Stimulated activated CD8-positive, alpha-beta memory T cell treated with anti-CD3 and anti-CD28 coated beads, Interleukin-4, amount 100 ng/mL, for 4 hours (primary cell): ENCODE results near the gene GDF7.

Experiments
- DNase-seq, 2 donors: peaks; one replicate each; pipeline ENCODE4 v3.0.0-alpha.2; 2020; ENCODE audit warnings: low read depth in 2 of 2, low spot score in 1 of 2

GDF7 gene

DNA sequence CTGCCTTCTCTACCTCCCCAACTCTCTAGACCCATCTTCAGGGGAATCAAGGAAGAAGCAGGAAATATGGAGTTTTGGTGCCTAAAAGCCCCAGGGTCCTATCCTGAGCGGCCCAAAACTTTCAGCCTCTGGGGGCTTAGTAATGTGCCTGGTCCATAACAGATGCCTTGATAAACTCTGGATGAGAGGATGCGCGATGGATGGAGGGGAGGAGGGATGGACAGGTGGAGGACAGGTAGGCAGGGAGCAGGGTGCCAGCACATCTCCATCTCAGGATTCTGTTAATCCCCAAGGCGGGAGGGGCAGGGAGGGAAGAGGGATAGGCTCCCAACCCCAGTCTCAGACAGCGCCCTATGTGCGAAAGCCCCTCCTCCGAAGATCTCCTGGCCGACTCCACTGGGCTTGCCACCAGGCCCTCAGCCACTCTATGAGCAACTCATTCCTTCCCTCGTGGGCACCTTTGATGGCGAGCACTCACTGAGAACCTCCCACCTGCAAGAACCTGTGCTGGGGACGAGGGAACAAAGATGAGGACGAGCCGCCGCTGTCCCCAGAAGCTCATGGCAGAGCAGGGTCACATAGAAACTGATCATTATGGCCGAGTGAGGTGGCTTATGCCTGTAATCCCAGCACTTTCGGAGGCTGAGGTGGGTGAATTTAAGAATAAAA is 39.1 kb upstream of the GDF7 start:
- no peak for DNase-seq

DNA sequence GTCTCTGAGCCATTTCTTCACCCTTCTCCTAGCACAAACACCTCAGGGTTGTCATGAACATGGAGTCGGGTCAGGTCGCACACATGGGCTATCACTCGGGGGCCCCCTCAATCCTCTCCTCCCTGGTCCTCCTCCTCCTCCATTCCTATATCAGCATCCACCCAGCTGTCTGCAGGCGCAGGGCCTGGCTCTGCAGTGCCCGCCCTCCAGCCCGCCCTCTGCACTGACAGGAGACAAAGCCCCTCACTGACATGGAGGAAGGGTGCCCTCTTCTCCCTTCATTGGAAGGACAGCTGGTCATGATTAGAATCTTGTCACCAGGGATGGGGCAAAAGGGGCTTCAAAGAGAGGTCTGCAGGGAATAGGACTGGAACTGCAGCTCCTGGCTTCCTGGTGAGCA is 37.8 kb upstream of the GDF7 start:
- no peak for DNase-seq

DNA sequence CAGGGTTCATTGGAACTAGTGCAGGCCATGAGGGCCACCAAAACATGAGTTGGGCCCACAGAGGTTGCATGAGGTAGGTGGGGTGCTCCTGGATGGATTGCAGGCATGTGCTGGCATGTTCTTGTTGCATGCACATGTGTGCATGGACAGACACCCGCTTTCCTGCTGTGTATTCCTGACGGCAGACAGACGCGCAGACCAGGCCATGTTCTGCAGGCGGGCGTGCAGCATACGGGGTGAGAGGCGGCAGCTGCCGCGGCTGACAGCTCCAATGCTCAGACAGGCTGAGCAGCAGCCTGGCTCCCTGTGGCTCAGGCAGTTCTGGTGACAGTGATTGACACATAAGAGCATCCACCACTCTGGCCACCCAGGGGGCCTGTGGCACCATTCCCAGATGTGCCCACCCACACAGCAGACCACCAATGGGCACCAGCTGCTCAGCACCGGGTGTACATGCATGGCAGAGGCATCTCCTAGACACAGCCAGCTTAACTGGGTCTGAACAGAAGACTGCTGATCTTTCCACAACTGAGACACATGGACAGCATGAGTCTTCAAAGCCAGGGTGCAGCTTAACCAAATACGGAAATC is 37.3 kb upstream of the GDF7 start:
- DNase-seq, result no peak

DNA sequence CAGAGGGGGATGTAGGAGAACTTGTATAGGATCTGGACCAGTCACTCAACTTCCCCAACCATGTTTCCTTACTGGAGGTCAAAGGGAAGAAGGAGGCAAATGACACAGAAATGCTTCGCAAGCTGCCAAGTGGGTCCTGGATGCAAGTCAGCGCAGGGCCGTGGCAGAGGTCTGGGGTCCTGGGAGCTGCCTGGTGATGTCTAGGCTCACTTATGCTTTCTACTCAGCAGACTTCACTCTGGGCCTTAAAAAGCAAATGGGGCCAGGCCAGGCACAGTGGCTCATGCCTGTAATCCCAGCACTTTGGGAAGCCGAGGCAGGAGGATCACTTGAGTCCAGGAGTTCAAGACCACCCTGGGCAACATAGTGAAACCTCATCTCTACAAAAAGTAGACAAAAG is 36.0 kb upstream of the GDF7 start:
- DNase-seq, result no peak

DNA sequence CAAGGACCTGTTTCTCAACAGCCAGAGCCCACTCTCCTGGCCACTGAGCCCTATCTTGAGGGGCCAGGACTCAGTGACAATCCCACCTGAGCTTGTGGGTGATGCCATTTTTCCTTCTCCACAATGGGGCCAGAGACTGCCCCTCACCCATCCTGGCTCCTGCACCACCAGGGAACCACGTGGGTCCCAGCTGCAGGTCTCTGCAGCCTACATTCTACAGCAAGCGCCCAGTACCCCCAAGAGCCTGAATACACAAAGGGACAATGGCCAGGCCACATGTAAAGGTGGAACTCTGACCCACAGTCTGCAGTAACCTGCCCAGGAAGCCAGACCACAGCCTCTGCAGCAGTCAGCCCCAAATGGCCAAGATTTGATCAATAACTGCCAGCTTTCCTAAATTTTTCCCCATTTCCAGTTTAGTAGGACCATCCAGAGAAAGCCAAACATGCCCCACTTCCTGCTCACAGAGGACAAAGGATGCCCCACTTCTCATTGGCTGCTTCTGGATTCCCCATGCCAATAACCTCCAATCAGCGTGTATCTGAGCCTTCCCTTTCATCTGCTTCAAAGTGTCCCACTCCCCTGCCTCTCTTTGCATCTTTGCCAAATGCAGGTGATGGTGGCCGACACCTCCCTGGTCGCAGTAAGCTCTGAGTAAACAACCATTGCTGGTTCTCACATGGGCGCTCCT is 35.2 kb upstream of the GDF7 start:
- no peak for DNase-seq

DNA sequence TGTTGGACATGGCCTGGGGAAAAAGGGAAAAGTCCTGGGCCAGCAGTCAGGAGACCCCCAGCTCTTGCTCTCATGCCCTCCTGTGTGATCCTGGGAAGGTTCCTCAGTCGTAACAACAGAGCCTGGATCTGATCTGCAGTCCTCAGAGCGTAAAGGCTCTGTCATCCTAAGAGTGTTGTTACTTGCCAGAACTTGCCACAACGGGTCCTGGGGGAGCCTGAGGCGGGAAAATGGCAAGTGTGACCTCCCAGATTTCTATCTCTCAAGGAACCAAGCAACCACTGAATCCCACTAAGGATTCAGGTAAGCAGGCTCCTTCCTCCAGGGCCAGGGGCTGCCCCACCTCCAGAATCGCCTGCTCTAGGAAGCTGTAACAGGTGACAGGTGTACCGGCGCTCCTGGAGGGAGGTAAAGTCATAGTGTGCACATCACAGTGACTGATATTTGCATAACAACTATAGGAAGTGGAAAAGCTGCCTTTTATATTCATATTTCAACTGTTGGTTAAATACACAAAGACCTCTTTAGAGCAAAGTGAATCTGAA is 34.4 kb upstream of the GDF7 start:
- DNase-seq, result no peak

DNA sequence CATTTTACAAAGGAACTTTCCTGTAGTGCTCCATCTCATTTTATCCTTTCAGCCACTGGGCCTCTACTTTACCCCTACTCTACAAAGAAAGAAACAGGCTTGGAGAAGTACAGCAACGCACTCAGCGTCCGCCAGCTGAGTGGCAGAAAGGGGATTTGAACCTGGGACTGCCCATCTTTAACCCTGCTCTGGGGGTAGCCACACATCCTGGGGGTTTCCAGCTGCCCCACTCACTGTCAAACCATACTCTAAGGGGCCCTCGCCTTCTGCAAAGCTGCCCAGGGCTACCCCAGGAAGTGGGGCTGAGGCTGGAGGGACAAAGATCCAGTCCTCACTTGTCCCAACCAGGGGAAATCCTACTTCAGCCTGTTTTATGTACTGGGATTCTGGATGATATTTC is 33.9 kb upstream of the GDF7 start:
- DNase-seq, result no peak

DNA sequence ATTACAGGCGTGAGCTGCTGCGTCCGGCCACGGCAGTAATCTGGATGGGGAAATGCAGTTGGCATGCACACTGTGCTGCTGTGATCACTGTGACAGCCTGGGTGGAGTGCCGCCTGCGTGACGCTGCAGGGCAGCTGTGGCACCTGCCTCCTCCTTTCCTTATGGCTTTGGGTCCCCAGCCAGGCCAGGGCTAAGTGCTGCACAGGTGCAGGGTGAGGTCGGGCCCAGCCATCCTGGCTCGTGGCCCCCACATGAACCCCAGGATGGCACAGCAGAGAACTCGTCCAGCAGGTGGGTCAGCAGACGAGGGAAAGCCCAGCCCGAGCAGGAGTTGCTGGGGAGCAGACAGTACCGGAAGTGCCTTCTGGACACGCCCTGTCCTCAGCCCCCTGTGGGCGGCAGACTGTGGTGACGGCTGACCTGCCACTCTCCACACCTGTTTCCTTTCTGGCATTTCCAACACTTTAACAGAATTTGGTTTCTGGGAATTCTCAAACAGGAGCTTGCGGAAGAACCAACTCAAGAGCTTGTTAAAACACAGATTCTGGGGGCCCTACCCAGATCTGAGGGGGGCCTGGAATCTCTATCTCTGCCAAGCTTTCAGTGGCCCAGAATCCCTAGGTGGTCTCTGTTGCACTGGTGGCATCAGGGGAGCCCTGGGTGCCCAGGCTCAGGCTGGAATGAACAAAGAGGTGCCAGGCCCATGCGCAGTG is 33.0 kb upstream of the GDF7 start:
- no peak for DNase-seq

DNA sequence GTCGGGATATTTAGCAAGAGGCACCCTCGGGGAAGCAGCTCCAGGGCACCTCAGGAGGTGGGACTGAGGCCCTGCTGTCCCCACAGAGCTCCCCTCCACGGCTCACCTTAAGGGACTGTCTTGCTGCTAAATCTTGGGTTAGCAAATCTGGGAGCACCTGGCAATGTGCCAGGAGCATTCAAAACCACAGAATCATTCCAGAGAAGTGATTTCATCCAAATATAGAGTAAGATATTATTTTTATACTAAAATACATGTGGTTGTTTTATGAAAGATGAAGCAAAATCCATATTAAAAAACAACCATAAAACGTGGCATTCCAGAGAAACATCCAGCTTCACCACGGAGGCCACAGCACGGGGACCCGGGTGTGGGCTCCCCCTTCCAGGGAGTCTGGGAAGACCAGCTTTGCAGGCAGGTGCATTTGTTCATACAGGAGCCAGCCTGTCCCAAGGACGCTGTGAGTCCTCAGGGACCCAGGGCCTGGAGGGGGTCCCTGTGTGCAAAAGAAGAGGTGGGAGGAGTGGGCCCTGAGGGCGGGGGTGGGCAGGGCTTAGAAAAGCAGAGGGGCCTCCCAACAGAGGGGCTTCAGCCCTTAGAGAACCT is 32.3 kb upstream of the GDF7 start:
- no peak for DNase-seq

DNA sequence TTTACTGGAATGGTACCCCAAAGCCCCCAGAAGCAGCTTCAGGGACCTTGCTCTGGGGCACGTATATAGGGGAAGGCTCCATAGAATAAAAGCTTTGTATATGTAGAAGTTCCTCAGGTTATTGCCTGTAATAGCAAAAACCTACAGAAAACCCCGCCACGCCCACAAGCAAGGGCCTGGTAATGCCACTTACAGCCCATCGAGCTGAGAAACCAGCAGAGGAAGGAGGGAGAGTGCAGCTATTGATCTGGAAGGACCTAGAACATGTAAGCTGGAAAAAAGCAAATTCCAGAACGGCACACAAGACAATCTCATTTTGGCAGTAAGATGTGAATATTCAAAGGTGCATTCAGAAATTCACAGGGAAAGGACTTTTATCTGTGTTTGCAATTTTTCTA is 31.8 kb upstream of the GDF7 start:
- no peak for DNase-seq

DNA sequence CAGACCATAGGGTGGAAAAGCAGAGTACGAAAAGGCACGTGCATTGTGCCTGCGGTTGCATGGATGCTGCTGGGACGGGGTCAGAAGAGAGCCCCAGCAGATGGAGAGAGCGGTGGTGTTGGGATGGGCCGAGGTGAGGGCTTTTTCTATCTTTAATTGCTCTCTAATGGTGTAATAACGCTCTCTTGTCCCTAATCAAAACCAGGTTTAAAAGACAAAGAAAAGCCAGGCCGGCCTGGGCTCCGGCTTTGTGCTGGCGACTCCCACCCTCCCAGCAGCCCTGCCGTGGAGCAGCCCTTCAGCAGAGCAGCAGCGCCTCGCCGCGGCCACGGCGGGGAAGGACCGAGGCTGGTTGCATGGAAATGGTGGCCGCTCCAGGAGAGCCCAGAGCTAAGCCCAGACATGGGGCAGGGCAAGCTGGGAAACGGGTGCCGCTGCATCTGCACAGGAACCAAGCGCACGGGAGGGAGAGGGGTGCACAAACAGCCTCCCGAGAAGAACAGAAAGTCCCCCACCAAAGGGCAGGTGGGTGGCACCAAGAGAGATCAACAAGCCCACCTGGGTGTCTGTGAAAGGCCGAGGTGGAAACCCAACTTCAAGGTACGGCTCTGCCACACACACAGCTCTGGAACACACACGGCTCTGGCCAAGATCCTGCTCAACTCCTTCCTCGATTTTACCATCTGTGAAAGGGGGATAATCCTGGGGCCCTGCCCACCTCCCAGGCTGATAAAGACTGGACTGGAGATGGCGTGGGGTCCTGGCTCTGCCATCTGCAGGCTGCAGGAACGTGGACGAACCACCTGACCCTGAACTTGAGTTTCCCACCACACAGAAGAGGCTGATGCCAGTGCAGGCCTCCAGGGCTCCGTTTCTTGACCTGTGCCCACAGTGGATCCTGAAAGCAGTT is 31.0 kb upstream of the GDF7 start:
- DNase-seq, result no peak

DNA sequence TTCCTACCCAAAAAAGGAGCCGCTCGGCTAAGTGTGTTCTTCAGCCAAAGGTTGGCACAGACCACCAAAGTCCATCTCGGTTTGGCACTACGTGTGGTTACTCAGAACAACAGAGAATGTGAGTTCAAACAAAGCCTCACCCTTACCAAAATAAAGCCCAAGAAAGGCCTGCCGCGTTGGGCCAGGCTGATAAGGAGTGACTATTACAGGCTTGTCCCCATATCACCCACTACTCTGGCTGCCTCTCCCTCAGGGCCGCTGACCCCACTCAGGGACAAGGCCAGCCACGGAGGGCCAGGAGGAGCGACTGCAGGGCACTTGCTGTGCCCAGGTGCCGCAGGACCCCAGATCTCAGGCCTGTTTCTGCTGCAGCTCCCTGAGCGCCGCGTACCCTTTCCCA is 29.8 kb upstream of the GDF7 start:
- no peak for DNase-seq

DNA sequence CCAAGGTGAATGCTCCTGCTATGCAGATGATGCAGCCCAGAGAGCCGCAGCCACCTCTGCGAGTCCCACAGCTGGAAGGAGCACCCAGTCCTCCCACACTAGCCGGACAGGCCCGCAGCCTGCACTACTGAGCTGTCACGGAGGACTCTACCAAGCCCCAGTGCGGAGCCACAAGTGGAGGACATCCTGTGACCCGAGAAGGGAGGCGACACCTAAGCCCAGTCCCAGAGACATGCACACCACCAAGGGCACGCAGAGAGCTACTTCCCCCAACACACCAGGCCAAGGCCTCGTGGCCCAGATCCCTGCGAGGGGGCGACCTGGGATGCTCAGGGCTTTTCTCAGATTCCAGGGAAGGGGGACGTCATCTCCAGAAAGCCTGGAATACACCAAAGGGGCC is 28.9 kb upstream of the GDF7 start:
- DNase-seq, result no peak

DNA sequence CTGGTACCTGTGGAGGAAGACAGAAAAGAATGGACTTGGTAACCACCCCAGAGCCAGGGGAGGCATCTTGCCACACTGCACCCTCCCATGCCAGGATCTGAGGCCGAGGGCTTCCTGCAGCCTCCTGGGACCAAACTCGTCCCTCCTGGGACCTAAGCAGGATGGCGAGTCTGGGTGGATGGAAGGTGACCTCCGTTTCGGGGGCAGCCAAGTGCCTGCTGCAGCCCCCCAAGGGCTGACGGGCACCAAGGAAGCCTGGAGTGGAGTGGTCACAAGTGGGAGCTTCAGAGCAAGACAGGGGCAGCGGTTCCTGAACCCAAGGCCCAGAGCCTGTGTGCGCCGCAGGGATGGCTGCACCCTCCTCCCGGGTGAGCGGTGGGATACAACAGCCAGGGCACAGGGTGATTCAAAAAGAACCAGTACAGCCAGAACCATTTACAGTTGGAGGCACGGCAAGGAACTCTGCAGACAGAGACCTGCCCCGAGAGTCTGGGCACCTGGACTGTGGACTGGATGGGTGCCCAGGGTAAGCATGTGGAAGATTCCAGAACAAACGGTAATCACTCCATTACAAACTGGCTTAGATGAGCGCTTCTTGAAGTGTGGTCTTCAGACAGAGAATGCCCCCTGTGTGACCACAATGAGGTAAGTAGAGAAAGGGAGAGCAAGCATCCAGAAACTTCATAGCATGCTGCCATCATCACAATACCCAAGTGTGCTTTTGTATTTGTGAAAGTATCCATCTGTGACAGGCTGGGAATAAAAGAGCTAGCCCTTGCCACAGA is 28.1 kb upstream of the GDF7 start:
- no peak for DNase-seq

DNA sequence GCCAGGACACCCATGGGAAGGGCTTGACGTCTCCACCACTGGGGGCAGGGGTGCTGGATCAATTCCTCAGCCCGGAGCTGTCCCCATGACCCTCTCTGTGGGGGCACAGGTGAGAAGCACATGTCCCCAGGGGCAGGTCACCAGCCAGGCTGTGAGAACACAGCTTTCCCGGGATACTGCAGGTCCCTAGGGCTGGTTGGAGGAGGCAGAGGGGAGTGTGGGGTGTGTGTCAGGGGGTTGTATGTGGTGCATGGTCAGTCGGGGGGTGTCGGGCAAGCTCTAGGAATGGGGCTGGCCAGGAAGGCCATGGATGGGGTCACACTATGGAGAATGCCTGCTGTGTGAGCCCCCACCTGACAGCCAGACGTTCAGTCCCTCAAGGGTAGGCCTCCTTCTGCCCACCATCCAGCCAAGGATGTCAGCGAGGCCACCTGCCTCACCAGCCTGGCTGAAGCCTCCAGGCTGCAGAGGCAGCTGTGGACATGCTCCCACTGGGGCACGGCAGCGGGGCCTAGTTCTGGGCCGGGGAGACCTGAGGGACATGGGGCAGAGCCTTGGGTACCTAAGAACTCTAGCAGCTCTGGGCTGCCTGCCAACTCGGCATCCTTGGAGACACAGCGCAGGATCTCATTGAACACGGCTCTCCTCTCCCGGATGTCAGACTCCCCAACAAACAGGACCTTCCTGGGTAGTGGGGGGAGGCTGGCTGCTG is 26.4 kb upstream of the GDF7 start:
- no peak for DNase-seq

DNA sequence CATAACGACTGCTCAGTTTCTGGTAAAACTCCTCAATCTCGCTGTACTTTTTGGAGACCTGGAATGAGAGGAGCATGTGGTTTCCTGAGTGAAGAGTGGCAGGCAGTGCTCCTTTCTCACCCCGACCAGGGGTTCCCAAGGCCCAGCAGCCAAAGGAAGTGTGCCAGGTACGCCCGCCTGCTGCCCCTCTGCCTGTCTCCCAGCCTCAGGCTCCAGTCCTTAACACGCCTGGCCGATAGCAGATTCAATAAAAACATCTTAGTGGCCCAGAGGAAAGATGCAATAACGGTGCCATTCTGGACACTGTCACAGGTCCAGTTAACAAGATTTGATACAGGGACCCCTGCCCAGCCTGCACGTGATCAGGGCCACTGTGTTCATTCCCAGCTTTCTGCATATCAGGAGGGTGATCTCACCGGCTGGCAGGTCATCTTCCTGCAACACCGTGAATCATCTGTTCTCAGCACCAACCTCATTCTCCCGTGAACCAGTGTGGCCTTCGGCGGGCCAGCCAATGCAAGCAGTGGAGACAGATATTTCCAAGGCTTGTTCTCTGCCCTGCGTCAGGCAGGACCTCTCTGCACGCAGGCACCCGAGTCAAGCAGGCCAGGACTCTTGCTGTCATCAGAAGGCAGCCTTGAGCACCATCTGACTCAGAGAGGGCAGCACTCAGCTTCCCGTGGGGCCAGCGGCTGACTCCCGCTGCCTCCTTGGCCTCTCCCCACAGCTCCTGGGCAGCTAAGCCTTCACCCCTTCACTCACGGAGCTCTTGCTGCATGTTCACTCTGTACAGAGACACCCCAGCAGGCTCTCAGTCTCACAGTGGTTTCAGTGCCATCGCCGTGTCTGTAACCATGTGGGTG is 25.6 kb upstream of the GDF7 start:
- no peak for DNase-seq

DNA sequence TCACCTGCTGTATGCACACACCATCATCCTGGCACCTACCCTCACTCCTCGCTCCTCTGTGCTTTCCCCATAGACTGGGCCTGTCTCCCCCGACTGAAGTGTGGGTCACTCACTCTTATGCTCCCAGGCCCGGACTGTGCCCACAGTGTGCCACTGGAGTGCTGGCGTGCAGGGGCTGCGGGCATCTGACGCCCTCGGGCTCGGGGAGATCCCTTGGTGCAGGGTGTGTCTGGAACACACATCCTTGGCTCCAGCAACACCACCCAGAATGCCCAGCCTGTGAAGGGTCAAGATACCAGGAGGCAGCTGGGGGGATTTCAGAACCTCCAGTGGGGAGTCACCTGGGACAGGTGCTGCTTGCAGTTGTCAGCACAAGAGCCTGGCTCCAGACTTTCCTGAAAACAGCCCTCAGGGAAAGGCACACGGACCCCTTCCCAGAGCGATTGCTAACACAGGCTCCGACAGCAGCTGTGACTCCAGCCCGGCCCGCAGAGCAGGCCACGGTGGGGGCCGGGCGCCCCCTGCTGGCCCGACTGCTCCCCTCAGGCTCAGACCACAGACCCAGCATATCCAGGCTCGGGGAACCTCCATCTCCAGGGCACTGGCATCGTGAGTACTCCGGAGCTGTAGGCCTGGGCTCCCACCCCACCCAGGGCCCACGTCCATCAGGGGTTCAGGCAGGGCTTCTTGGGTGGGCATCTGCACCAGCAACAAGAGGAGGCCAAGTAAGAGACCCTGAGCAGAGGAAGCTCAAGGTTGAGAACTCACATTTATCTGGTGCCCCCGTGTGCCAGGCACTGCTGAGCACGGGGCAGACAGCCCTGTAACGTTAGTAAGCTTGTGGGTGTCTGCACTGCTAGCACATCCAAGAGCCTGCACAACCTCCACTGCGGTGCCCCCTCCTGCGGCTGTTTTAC is 24.6 kb upstream of the GDF7 start:
- DNase-seq, result peak; percentile 40 to 52
